Measurements from ENCODE around the gene PARVA.

PARVA gene

DNA sequence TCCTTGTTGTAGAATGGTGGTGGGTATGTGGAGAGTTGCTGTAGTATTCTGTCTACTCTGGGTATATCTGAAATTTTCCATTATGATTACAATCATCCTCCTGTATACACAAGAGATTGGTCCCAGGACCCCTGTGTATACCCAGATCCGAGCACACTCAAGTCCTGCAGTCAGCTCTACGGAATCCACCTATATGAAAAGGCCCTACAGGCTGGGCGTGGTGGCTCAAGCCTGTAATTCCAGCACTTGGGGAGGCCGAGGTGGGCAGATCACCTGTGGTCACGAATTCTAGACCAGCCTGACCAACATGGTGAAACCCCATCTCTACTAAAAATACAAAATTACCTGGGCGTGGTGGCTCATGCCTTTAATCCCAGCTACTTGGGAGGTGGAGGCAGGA lies 17.2 kb downstream of the PARVA start:
- TF ChIP-seq TAF1 (IDR thresholded peaks at IDR 0.05; ENCODE audit: borderline replicate concordance, low read depth, low read length), result no peak
- TF ChIP-seq POLR2A (IDR thresholded peaks at IDR 0.05; ENCODE audit: low read depth, low read length), result no peak
- no peak for TF ChIP-seq POLR2AphosphoS5 (IDR thresholded peaks at IDR 0.05; ENCODE audit: low read depth, low read length)

DNA sequence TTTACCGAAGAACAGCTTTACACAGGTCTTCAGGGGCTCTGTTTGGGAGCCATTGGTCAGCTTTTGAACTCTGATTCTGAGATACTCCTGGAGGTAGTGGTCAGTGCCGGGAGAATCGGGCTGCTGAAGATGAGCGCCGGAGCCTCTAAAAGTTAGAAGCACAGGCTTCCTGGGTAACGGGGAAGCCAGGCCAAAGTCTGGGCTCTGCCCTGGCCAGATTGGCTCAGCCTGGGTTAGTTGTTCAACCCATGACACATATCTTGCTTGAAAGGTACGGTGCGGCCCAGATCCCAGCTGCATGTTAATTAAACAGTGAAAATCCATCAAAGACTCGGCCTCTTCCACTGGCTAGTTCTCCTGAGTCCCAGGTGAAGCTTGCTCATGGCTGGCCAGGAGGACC lies 18.0 kb downstream of the PARVA start:
- no peak for TF ChIP-seq POLR2A (IDR thresholded peaks at IDR 0.05; ENCODE audit: low read depth, low read length)
- no peak for TF ChIP-seq POLR2AphosphoS5 (IDR thresholded peaks at IDR 0.05; ENCODE audit: low read depth, low read length)
- TF ChIP-seq TAF1 (IDR thresholded peaks at IDR 0.05; ENCODE audit: borderline replicate concordance, low read depth, low read length), result no peak
- no peak for FAIRE-seq
- DNase-seq (ENCODE audit: insufficient read length), result no peak

More for the DNA sequence above, 17.2 kb downstream of the PARVA start:
- DNase-seq (ENCODE audit: insufficient read length) (no peak), FAIRE-seq (no peak)

DNA sequence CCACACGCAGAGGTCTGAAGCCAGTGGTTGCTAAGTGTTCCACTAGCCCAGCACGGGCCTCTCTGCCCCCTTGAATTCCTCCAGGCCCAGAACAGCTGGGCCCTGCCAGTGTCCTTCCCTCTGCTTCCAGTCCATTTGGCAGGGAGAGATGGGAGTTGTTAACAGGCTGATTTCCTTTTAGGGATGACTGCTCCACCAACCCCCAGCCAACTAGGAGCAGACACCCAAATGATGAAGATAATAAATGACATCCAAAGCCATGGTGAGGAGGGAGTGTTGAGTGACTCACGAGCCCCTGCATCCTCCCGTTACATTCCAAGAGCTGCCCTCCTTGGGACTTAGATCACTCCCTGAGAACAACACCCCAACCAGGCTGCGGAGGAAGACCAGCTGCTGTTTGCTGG lies 20.6 kb downstream of the PARVA start:
- TF ChIP-seq POLR2A (IDR thresholded peaks at IDR 0.05; ENCODE audit: low read depth, low read length) (no peak), POLR2AphosphoS5 (IDR thresholded peaks at IDR 0.05; ENCODE audit: low read depth, low read length) (no peak), TAF1 (IDR thresholded peaks at IDR 0.05; ENCODE audit: borderline replicate concordance, low read depth, low read length) (no peak)
- DNase-seq (ENCODE audit: insufficient read length), result no peak

DNA sequence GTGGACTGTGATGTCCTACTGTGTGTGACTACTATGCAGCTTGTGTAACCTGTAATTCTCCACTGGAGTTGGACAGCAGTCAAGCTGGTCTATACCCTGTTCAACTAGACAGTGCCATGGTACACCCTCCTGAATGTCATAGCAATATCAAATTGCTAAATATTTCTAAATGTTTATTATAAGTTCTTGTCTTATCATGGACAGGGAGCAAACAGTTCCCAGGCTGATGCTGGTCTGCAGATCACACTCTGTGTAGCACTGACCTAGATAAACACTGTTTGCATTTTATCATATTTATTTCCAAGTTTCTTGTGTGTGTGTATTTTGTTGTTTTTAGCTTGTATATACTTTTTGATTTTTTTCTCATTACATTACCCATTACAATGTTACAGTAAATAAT lies 22.0 kb downstream of the PARVA start:
- FAIRE-seq, result no peak
- DNase-seq (ENCODE audit: insufficient read length), result no peak
- no peak for TF ChIP-seq POLR2A (IDR thresholded peaks at IDR 0.05; ENCODE audit: low read depth, low read length)
- TF ChIP-seq TAF1 (IDR thresholded peaks at IDR 0.05; ENCODE audit: borderline replicate concordance, low read depth, low read length), result no peak
- no peak for TF ChIP-seq POLR2AphosphoS5 (IDR thresholded peaks at IDR 0.05; ENCODE audit: low read depth, low read length)

More for the DNA sequence above, 20.6 kb downstream of the PARVA start:
- FAIRE-seq, result no peak

DNA sequence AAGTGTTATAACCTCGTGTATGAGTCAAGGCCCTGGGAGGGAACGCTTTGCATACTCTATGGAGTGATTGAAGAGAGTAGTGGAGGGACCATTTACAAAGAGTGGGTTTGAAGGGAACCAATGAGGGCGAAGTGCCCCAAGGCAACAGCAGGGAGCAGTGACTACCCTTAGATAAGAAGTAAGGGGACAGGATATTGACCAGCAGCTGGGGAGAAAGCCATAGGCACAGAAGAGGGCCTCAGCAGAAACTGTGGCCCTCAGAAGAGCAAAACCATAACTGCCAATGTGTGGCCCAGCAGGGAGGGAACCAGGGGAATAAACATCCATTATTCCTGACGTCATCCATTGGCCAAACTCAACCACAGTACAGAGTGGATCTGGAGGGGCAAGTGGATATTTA lies 24.7 kb downstream of the PARVA start:
- TF ChIP-seq POLR2A (IDR thresholded peaks at IDR 0.05; ENCODE audit: low read depth, low read length), result no peak
- no peak for TF ChIP-seq POLR2AphosphoS5 (IDR thresholded peaks at IDR 0.05; ENCODE audit: low read depth, low read length)
- TF ChIP-seq TAF1 (IDR thresholded peaks at IDR 0.05; ENCODE audit: borderline replicate concordance, low read depth, low read length), result no peak
- no peak for DNase-seq (ENCODE audit: insufficient read length)
- FAIRE-seq, result no peak

DNA sequence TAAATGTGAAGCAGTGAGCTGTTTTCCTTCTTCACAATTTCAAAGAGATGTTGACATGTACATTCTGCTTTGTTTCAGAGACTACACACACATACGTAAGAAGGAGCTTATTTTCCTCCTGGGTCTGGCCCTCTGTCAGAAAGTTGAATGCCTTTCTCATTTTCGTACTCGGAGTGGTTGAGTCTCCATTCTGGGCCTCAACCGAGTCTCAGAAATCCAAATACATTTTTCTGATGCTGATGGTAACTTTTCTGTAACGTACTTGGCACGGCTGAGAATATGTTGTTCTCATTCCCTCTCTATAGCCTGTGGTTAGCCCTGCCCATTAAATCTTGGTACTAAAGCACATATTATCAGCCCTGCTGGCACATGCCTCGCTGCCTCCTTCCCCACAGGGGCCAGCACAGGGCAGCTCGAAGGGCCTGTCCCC lies 25.3 kb downstream of the PARVA start:
- no peak for TF ChIP-seq TAF1 (IDR thresholded peaks at IDR 0.05; ENCODE audit: borderline replicate concordance, low read depth, low read length)
- TF ChIP-seq POLR2AphosphoS5 (IDR thresholded peaks at IDR 0.05; ENCODE audit: low read depth, low read length), result no peak
- no peak for TF ChIP-seq POLR2A (IDR thresholded peaks at IDR 0.05; ENCODE audit: low read depth, low read length)
- FAIRE-seq (no peak), DNase-seq (ENCODE audit: insufficient read length) (no peak)

DNA sequence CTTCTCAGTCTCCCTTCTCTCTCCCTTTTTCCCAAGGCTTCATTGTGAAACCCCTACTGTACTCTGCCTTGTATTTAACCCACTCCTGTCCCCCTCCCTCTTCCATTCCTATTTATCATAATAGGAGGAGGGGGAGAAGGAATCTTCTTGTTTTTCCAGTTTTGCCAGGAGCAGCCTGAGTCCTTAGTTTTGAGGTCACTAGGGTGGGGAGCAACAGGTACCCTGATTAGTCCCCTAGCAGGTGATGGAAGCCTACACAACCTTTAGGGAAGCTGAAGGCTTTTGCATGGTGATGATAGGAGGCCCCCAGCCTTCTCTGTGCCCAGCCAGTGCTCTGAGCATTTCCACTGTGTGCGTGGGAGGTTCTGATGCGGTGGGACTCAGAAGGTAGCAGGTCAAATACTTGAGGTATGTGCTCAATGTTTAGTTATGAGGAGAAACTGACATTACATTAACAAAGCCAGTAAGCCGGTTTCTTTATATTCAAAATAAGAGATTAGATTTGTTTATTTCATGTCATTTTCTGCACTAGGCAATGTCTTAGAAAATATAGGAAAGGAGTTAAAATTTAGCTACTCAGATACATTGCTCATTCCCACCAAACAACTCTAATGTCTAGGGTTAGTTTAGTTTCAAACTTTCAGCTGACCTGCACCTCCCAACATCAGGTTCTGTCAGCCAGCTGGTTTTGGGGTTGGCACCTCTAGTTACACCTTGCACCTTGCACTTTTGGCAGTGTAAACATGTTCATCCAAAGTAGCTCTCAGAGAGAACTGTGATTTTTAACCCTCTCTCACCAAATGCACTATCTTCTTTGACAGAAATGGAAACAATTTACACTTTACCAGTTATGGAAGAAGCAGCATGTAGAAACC lies 26.0 kb downstream of the PARVA start:
- TF ChIP-seq POLR2A (IDR thresholded peaks at IDR 0.05; ENCODE audit: low read depth, low read length), result no peak
- no peak for TF ChIP-seq POLR2AphosphoS5 (IDR thresholded peaks at IDR 0.05; ENCODE audit: low read depth, low read length)
- TF ChIP-seq TAF1 (IDR thresholded peaks at IDR 0.05; ENCODE audit: borderline replicate concordance, low read depth, low read length), result no peak
- no peak for DNase-seq (ENCODE audit: insufficient read length)
- FAIRE-seq, result no peak

DNA sequence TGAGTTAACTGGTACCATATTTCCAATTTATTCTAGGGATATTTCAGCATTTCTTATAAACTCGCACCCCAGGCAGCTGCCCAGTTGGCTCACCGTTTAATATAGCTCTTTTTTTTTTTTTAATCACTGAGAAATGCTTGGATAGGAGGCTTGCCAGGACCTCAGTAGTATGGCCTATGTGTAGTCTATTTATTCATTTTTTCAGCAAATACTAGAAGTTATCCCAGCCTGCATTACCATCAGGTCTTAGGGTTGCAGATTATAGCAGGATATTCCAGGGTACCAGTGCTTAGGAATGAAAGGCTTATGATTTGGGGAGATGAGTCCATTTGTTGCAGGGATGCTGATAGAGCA lies 26.6 kb downstream of the PARVA start:
- no peak for DNase-seq (ENCODE audit: insufficient read length)
- TF ChIP-seq TAF1 (IDR thresholded peaks at IDR 0.05; ENCODE audit: borderline replicate concordance, low read depth, low read length) (no peak), POLR2A (IDR thresholded peaks at IDR 0.05; ENCODE audit: low read depth, low read length) (no peak), POLR2AphosphoS5 (IDR thresholded peaks at IDR 0.05; ENCODE audit: low read depth, low read length) (no peak)

DNA sequence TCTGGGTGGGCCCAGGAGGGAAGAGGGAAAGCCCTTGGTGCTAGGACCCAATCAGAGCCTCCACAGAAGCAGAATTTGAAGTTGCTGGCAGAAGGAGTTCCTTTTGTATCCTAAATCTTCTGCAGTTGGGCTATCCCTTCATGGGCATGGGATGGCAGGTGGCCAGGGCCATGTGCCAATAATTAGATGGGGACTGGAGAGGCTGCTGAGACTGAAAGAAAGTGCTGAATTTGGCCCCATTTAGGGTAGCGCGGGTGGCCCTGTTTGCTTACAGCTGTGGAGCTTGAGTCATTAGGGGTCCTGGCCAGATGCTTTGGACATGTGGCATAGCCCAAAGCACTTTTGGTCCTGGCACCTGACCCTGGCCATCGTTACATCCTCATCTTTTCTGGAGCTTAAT lies 27.1 kb downstream of the PARVA start:
- no peak for TF ChIP-seq POLR2A (IDR thresholded peaks at IDR 0.05; ENCODE audit: low read depth, low read length)
- TF ChIP-seq POLR2AphosphoS5 (IDR thresholded peaks at IDR 0.05; ENCODE audit: low read depth, low read length), result no peak
- TF ChIP-seq TAF1 (IDR thresholded peaks at IDR 0.05; ENCODE audit: borderline replicate concordance, low read depth, low read length), result no peak
- DNase-seq (ENCODE audit: insufficient read length), result no peak
- FAIRE-seq, result no peak

More for the DNA sequence above, 26.6 kb downstream of the PARVA start:
- no peak for FAIRE-seq

DNA sequence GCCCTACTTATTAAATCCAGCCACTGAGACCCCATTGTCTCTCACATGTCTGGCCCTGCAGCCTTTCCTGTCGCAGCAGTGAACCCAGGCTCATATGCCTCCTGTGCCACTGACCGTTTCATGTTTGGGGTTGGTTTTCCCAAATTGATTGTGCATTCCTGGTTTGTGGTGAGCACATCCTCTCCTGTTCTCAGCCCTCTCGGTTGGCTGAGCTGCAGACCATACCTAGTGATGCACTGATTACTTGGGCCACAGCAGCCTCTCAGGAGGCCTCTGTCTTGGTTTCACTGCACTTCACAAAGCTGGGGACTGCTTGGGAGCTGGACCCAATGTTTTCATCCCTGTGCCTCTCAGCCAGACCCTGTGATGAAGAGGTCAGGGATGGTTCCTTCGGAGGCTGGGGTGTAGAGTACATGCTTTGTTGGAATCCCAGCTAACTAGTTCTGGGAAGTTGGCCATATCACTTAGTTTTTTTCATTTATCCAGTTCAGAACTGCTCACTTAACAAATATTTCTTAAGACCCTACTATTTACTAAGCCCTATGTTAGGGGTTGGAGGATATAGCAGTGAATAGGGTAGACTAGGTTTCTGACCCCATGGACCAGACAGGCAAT lies 30.9 kb downstream of the PARVA start:
- FAIRE-seq (no peak), DNase-seq (ENCODE audit: insufficient read length) (no peak)
- TF ChIP-seq POLR2AphosphoS5 (IDR thresholded peaks at IDR 0.05; ENCODE audit: low read depth, low read length) (no peak), POLR2A (IDR thresholded peaks at IDR 0.05; ENCODE audit: low read depth, low read length) (no peak), TAF1 (IDR thresholded peaks at IDR 0.05; ENCODE audit: borderline replicate concordance, low read depth, low read length) (no peak)

DNA sequence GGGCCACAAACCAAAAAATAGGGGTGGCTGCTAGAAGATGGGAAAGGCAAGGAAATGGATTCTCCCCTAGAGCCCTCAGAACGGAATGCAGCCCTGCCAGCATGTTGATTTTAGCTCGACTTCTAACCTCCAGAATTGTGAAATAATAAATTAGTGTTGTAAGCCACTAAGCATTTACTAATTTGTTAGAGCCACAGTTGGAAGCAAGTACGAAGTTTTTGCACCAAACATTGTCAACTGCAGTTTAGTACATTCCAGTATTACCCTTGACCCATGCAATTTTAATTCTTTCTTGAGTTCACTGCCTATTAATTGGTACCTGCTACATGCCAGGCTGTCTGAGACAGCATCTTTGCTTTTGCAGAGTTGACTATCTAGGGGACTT lies 32.2 kb downstream of the PARVA start:
- DNase-seq (ENCODE audit: insufficient read length) (no peak), FAIRE-seq (no peak)
- no peak for TF ChIP-seq TAF1 (IDR thresholded peaks at IDR 0.05; ENCODE audit: borderline replicate concordance, low read depth, low read length)
